ENCODE measurements around the gene CTNND2. TPM values are rescaled to one million over a fixed set of nuclear protein-coding genes. Genes with fewer than 3 reads are reported as not detected.
A peak's percentile ranks its signal among the peaks of the same experiment; 100 is the strongest.

CTNND2 gene
- total and polyA plus RNA-seq, 5 donors from 2014 or later, result not detected

- H3K9me3 Mint-ChIP-seq, result peaks cover 0 to 4% (median 0%) of the 10 kb centered on the region in 7 donors
- H3K4me3 ChIP-seq (ENCODE audit: low read depth, low read length), result no peak overlapping the region
- no peak for DNase-seq
- H3K36me3 ChIP-seq (ENCODE audit: control insufficient read depth, insufficient read depth, low read length), result no peaks in the 10 kb centered on the region
- H3K4me1 Mint-ChIP-seq, result no peaks in the 10 kb centered on the region
- H3K27me3 Mint-ChIP-seq, result no peaks in the 10 kb centered on the region
- no peaks in the 10 kb centered on the region for H3K4me1 ChIP-seq (ENCODE audit: control insufficient read depth, insufficient read depth, low read length, poor library complexity, severe bottlenecking)
- no peak overlapping the region for H3K27ac Mint-ChIP-seq
- no peaks in the 10 kb centered on the region for H3K27me3 ChIP-seq (ENCODE audit: control insufficient read depth, insufficient read depth, low read length)
- H3K27ac ChIP-seq (ENCODE audit: insufficient read depth, low read length, poor library complexity, severe bottlenecking), result no peak overlapping the region
- ATAC-seq (ENCODE audit: low read depth in 2 of 2), result no peak
- H3K4me3 Mint-ChIP-seq, result no peak overlapping the region
- no peaks in the 10 kb centered on the region for H3K9me3 ChIP-seq (ENCODE audit: control insufficient read depth in 2 of 2, low read length in 2 of 2)
- H3K36me3 Mint-ChIP-seq, result no peaks in the 10 kb centered on the region
Measured at GRCh38 chr5:11609570-11610303, 294.5 kb downstream of the CTNND2 start.

GRCh38 chr5:11608530-11608929 is 295.7 kb downstream of the CTNND2 start:
- no peaks in the 10 kb centered on the region for H3K27me3 ChIP-seq (ENCODE audit: control insufficient read depth, insufficient read depth, low read length)
- H3K4me3 ChIP-seq (ENCODE audit: low read depth, low read length), result no peak overlapping the region
- H3K4me1 ChIP-seq (ENCODE audit: control insufficient read depth, insufficient read depth, low read length, poor library complexity, severe bottlenecking), result no peaks in the 10 kb centered on the region
- no peaks in the 10 kb centered on the region for H3K9me3 ChIP-seq (ENCODE audit: control insufficient read depth in 2 of 2, low read length in 2 of 2)
- no peak overlapping the region for H3K4me3 Mint-ChIP-seq
- no peaks in the 10 kb centered on the region for H3K27me3 Mint-ChIP-seq
- H3K27ac Mint-ChIP-seq, result peak overlapping the region in 1 of 3 donors; percentile 9
- ATAC-seq (ENCODE audit: low read depth in 2 of 2) (no peak), DNase-seq (no peak)
- peaks cover 0 to 4% (median 0%) of the 10 kb centered on the region in 7 donors for H3K9me3 Mint-ChIP-seq
- no peaks in the 10 kb centered on the region for H3K36me3 Mint-ChIP-seq
- H3K27ac ChIP-seq (ENCODE audit: insufficient read depth, low read length, poor library complexity, severe bottlenecking), result no peak overlapping the region
- no peaks in the 10 kb centered on the region for H3K36me3 ChIP-seq (ENCODE audit: control insufficient read depth, insufficient read depth, low read length)
- no peaks in the 10 kb centered on the region for H3K4me1 Mint-ChIP-seq

- H3K4me1 ChIP-seq (ENCODE audit: control insufficient read depth, insufficient read depth, low read length, poor library complexity, severe bottlenecking), result no peaks in the 10 kb centered on the region
- H3K36me3 Mint-ChIP-seq, result no peaks in the 10 kb centered on the region
Measured at GRCh38 chr5:11607944-11608483, 296.2 kb downstream of the CTNND2 start.

GRCh38 chr5:11602298-11602697 is 301.9 kb downstream of the CTNND2 start:
- Mint-ChIP-seq H3K4me3 (no peak overlapping the region), H3K36me3 (no peaks in the 10 kb centered on the region), H3K4me1 (no peaks in the 10 kb centered on the region), H3K9me3 (peaks cover 0 to 3% (median 0%) of the 10 kb centered on the region in 7 donors), H3K27ac (no peak overlapping the region), H3K27me3 (no peaks in the 10 kb centered on the region)
- DNase-seq (no peak), ATAC-seq (ENCODE audit: low read depth in 2 of 2) (no peak)
- Histone ChIP-seq H3K4me1 (ENCODE audit: control insufficient read depth, insufficient read depth, low read length, poor library complexity, severe bottlenecking) (no peaks in the 10 kb centered on the region), H3K27ac (ENCODE audit: insufficient read depth, low read length, poor library complexity, severe bottlenecking) (no peak overlapping the region), H3K9me3 (ENCODE audit: control insufficient read depth in 2 of 2, low read length in 2 of 2) (no peaks in the 10 kb centered on the region), H3K27me3 (ENCODE audit: control insufficient read depth, insufficient read depth, low read length) (no peaks in the 10 kb centered on the region), H3K4me3 (ENCODE audit: low read depth, low read length) (no peak overlapping the region), H3K36me3 (ENCODE audit: control insufficient read depth, insufficient read depth, low read length) (no peaks in the 10 kb centered on the region)

More at GRCh38 chr5:11607944-11608483, 296.2 kb downstream of the CTNND2 start:
- Histone ChIP-seq H3K27me3 (ENCODE audit: control insufficient read depth, insufficient read depth, low read length) (no peaks in the 10 kb centered on the region), H3K4me3 (ENCODE audit: low read depth, low read length) (no peak overlapping the region), H3K36me3 (ENCODE audit: control insufficient read depth, insufficient read depth, low read length) (no peaks in the 10 kb centered on the region), H3K9me3 (ENCODE audit: control insufficient read depth in 2 of 2, low read length in 2 of 2) (no peaks in the 10 kb centered on the region), H3K27ac (ENCODE audit: insufficient read depth, low read length, poor library complexity, severe bottlenecking) (no peak overlapping the region)
- H3K4me1 Mint-ChIP-seq, result no peaks in the 10 kb centered on the region
- no peaks in the 10 kb centered on the region for H3K27me3 Mint-ChIP-seq
- no peak overlapping the region for H3K4me3 Mint-ChIP-seq
- DNase-seq (no peak), ATAC-seq (ENCODE audit: low read depth in 2 of 2) (no peak)
- H3K27ac Mint-ChIP-seq, result no peak overlapping the region
- H3K9me3 Mint-ChIP-seq, result peaks cover 0 to 4% (median 0%) of the 10 kb centered on the region in 7 donors

- Mint-ChIP-seq H3K36me3 (no peaks in the 10 kb centered on the region), H3K4me3 (no peak overlapping the region), H3K27me3 (no peaks in the 10 kb centered on the region), H3K27ac (no peak overlapping the region), H3K4me1 (no peaks in the 10 kb centered on the region), H3K9me3 (peaks cover 0 to 3% (median 0%) of the 10 kb centered on the region in 7 donors)
- no peaks in the 10 kb centered on the region for H3K27me3 ChIP-seq (ENCODE audit: control insufficient read depth, insufficient read depth, low read length)
- no peak overlapping the region for H3K27ac ChIP-seq (ENCODE audit: insufficient read depth, low read length, poor library complexity, severe bottlenecking)
- no peak for ATAC-seq (ENCODE audit: low read depth in 2 of 2)
- no peaks in the 10 kb centered on the region for H3K4me1 ChIP-seq (ENCODE audit: control insufficient read depth, insufficient read depth, low read length, poor library complexity, severe bottlenecking)
- DNase-seq, result no peak
- H3K9me3 ChIP-seq (ENCODE audit: control insufficient read depth in 2 of 2, low read length in 2 of 2), result no peaks in the 10 kb centered on the region
- no peak overlapping the region for H3K4me3 ChIP-seq (ENCODE audit: low read depth, low read length)
- no peaks in the 10 kb centered on the region for H3K36me3 ChIP-seq (ENCODE audit: control insufficient read depth, insufficient read depth, low read length)
Measured at GRCh38 chr5:11599499-11599898, 304.7 kb downstream of the CTNND2 start.

GRCh38 chr5:11596657-11597071 is 307.6 kb downstream of the CTNND2 start:
- H3K36me3 ChIP-seq (ENCODE audit: control insufficient read depth, insufficient read depth, low read length), result no peaks in the 10 kb centered on the region
- no peak overlapping the region for H3K4me3 ChIP-seq (ENCODE audit: low read depth, low read length)
- ATAC-seq (ENCODE audit: low read depth in 2 of 2), result no peak
- H3K4me3 Mint-ChIP-seq, result no peak overlapping the region
- H3K4me1 ChIP-seq (ENCODE audit: control insufficient read depth, insufficient read depth, low read length, poor library complexity, severe bottlenecking), result no peaks in the 10 kb centered on the region
- H3K36me3 Mint-ChIP-seq, result peaks cover 3% of the 10 kb centered on the region
- H3K9me3 Mint-ChIP-seq, result peaks cover 0 to 8% (median 2%) of the 10 kb centered on the region in 7 donors
- no peaks in the 10 kb centered on the region for H3K9me3 ChIP-seq (ENCODE audit: control insufficient read depth in 2 of 2, low read length in 2 of 2)
- no peak for DNase-seq
- H3K27ac Mint-ChIP-seq, result no peak overlapping the region
- no peaks in the 10 kb centered on the region for H3K27me3 Mint-ChIP-seq
- H3K4me1 Mint-ChIP-seq, result no peaks in the 10 kb centered on the region
- no peaks in the 10 kb centered on the region for H3K27me3 ChIP-seq (ENCODE audit: control insufficient read depth, insufficient read depth, low read length)
- H3K27ac ChIP-seq (ENCODE audit: insufficient read depth, low read length, poor library complexity, severe bottlenecking), result no peak overlapping the region

GRCh38 chr5:11596185-11596584 is 308.1 kb downstream of the CTNND2 start:
- Mint-ChIP-seq H3K9me3 (peaks cover 0 to 8% (median 2%) of the 10 kb centered on the region in 7 donors), H3K27me3 (no peaks in the 10 kb centered on the region)

GRCh38 chr5:11595045-11595444 is 309.2 kb downstream of the CTNND2 start:
- Mint-ChIP-seq H3K4me3 (no peak overlapping the region), H3K36me3 (peaks cover 3% of the 10 kb centered on the region), H3K9me3 (peaks cover 0 to 8% (median 2%) of the 10 kb centered on the region in 7 donors), H3K4me1 (no peaks in the 10 kb centered on the region), H3K27ac (no peak overlapping the region), H3K27me3 (no peaks in the 10 kb centered on the region)
- Histone ChIP-seq H3K4me1 (ENCODE audit: control insufficient read depth, insufficient read depth, low read length, poor library complexity, severe bottlenecking) (no peaks in the 10 kb centered on the region), H3K27ac (ENCODE audit: insufficient read depth, low read length, poor library complexity, severe bottlenecking) (no peak overlapping the region), H3K4me3 (ENCODE audit: low read depth, low read length) (no peak overlapping the region), H3K9me3 (ENCODE audit: control insufficient read depth in 2 of 2, low read length in 2 of 2) (no peaks in the 10 kb centered on the region), H3K27me3 (ENCODE audit: control insufficient read depth, insufficient read depth, low read length) (no peaks in the 10 kb centered on the region), H3K36me3 (ENCODE audit: control insufficient read depth, insufficient read depth, low read length) (no peaks in the 10 kb centered on the region)
- DNase-seq (no peak), ATAC-seq (ENCODE audit: low read depth in 2 of 2) (no peak)

More at GRCh38 chr5:11596185-11596584, 308.1 kb downstream of the CTNND2 start:
- no peaks in the 10 kb centered on the region for H3K4me1 ChIP-seq (ENCODE audit: control insufficient read depth, insufficient read depth, low read length, poor library complexity, severe bottlenecking)
- H3K36me3 Mint-ChIP-seq, result peaks cover 3% of the 10 kb centered on the region
- DNase-seq (no peak), ATAC-seq (ENCODE audit: low read depth in 2 of 2) (no peak)
- no peaks in the 10 kb centered on the region for H3K27me3 ChIP-seq (ENCODE audit: control insufficient read depth, insufficient read depth, low read length)
- no peak overlapping the region for H3K4me3 ChIP-seq (ENCODE audit: low read depth, low read length)
- H3K27ac Mint-ChIP-seq, result no peak overlapping the region
- no peaks in the 10 kb centered on the region for H3K4me1 Mint-ChIP-seq
- H3K4me3 Mint-ChIP-seq, result no peak overlapping the region
- no peaks in the 10 kb centered on the region for H3K9me3 ChIP-seq (ENCODE audit: control insufficient read depth in 2 of 2, low read length in 2 of 2)
- H3K36me3 ChIP-seq (ENCODE audit: control insufficient read depth, insufficient read depth, low read length), result no peaks in the 10 kb centered on the region
- H3K27ac ChIP-seq (ENCODE audit: insufficient read depth, low read length, poor library complexity, severe bottlenecking), result no peak overlapping the region
